Gastrocnemius medialis (tissue), 4 donors: Measurements from ENCODE around the gene AK5. TPM values are rescaled to one million over a fixed set of nuclear protein-coding genes. Genes with fewer than 3 reads are reported as not detected.

Source experiments
- ATAC-seq, 2 donors: fragments of 150-250 bp; one replicate each; pipeline ENCODE4 v1.9.1; 2016
- DNase-seq, 2 donors: peaks; one replicate each; pipeline ENCODE4 v3.0.0-alpha.2; 2019
- H3K27ac ChIP-seq, 4 donors: fragments of 200-600 bp; sonication (generic); 1 replicate in 1 of 4; 2 replicates in 3 of 4; pipeline ENCODE4 v1.5.1; 2016 to 2018; ENCODE audit warnings: mild to moderate bottlenecking in 2 of 4, moderate library complexity in 1 of 4
- H3K27me3 ChIP-seq, 3 donors: fragments of 200-600 bp; sonication (generic) in 2 of 3; 1 replicate in 1 of 3; 2 replicates in 2 of 3; pipeline versions ENCODE4 v1.5.1 to v1.6.0; 2016 to 2019; ENCODE audit warnings: mild to moderate bottlenecking in 1 of 3, moderate library complexity in 1 of 3
- H3K36me3 ChIP-seq, 2 donors: fragments of 200-600 bp; sonication (generic) in 1 of 2; one replicate each; pipeline ENCODE4 v1.5.1; 2017 to 2018
- H3K4me1 ChIP-seq, 2 donors: fragments of 200-600 bp; sonication (generic) in 1 of 2; one replicate each; pipeline ENCODE4 v1.5.1; 2016 to 2017; ENCODE audit warnings: mild to moderate bottlenecking in 2 of 2
- H3K4me3 ChIP-seq, 4 donors: fragments of 200-600 bp; sonication (generic) in 3 of 4; 1 replicate in 1 of 4; 2 replicates in 3 of 4; pipeline ENCODE4 v1.5.1; 2016 to 2019; ENCODE audit warnings: mild to moderate bottlenecking in 2 of 4
- H3K9me3 ChIP-seq, 3 donors: fragments of 200-600 bp; sonication (generic) in 2 of 3; 1 replicate in 1 of 3; 2 replicates in 2 of 3; pipeline ENCODE4 v1.5.1; 2016 to 2019
- POLR2A ChIP-seq, 2 donors: fragments of 450-650 bp; IDR thresholded peaks; one replicate each; pipeline ENCODE4 v1.6.1; 2017; ENCODE audit warnings: antibody characterized with exemption in 2 of 2, mild to moderate bottlenecking in 2 of 2, moderate library complexity in 2 of 2
- in situ Hi-C, 4 donors: fragments of 200-750 bp; cut with MboI; loops; one replicate each; pipeline versions ENCODE4 v1.15.0 to v1.8.0; 2017; ENCODE audit warnings: low sequenced_read_pairs in 4 of 4
- intact Hi-C: fragments of 100-400 bp; cut with DNase I; formaldehyde crosslinking; loops from one replicate; pipeline ENCODE4 v1.15.1; 2023; ENCODE audit warnings: low total_unique reads
- total RNA-seq, 4 donors: library from RNA; depleted of rRNA; stranded (reverse); fragments of >200 nt; gene quantifications; one replicate each; pipeline versions ENCODE4 v1.1.0 to v1.2.3, GENCODE V29; 2016
- TF ChIP-seq, protein P1 (sequence below), 5 experiments: fragments of 450-650 bp in 3 of 5; fragments of 200-600 bp in 2 of 5; sonication (generic) in 2 of 5; IDR thresholded peaks in 4 of 5; conservative IDR thresholded peaks in 1 of 5; 1 replicate in 4 of 5; 2 replicates in 1 of 5; pipeline ENCODE4 v1.5.1; 2016 to 2019; ENCODE audit warnings: antibody characterized with exemption in 5 of 5, mild to moderate bottlenecking in 3 of 5, moderate library complexity in 3 of 5

AK5 gene
- total RNA-seq, 4 donors from 2014 or later: 0.07 to 1.8 TPM; not detected in 2

DNA sequence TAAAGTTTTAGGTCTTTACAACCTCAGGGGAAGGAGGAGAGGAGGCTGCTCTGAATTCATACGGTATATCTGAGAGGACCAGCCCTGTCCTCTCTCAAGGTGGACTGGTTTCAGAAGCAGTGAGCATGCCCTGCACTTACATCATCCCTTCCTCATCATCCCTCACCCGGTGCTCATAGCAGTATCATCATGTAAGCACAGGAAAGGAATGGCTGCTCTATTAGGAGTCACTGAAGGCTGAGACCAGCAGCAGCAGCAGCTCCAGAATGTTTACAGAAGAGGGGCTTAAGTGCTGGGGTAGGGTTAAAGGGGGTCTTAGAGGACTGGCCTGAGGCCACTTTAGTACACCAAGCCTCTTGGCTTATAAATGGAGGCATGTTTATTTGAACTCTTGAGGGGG, 185.9 kb downstream of the AK5 start:
- no peak overlapping the region for H3K4me3 ChIP-seq
- ATAC-seq: no peak
- in situ Hi-C loops: no loop called here
- DNase-seq: no peak
- H3K9me3 ChIP-seq: no peaks in the 10 kb centered on the region
- intact Hi-C loops: no loop called here
- no peaks in the 10 kb centered on the region for H3K27me3 ChIP-seq
- no peaks in the 10 kb centered on the region for H3K4me1 ChIP-seq
- no peak for TF ChIP-seq POLR2A (IDR thresholded peaks at IDR 0.05)
- TF ChIP-seq, protein P1, sequence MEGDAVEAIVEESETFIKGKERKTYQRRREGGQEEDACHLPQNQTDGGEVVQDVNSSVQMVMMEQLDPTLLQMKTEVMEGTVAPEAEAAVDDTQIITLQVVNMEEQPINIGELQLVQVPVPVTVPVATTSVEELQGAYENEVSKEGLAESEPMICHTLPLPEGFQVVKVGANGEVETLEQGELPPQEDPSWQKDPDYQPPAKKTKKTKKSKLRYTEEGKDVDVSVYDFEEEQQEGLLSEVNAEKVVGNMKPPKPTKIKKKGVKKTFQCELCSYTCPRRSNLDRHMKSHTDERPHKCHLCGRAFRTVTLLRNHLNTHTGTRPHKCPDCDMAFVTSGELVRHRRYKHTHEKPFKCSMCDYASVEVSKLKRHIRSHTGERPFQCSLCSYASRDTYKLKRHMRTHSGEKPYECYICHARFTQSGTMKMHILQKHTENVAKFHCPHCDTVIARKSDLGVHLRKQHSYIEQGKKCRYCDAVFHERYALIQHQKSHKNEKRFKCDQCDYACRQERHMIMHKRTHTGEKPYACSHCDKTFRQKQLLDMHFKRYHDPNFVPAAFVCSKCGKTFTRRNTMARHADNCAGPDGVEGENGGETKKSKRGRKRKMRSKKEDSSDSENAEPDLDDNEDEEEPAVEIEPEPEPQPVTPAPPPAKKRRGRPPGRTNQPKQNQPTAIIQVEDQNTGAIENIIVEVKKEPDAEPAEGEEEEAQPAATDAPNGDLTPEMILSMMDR (IDR thresholded peaks at IDR 0.05 in 4 of 5, conservative IDR thresholded peaks at IDR 0.05 in 1 of 5): no peak
- H3K27ac ChIP-seq: no peak overlapping the region
- no peaks in the 10 kb centered on the region for H3K36me3 ChIP-seq

DNA sequence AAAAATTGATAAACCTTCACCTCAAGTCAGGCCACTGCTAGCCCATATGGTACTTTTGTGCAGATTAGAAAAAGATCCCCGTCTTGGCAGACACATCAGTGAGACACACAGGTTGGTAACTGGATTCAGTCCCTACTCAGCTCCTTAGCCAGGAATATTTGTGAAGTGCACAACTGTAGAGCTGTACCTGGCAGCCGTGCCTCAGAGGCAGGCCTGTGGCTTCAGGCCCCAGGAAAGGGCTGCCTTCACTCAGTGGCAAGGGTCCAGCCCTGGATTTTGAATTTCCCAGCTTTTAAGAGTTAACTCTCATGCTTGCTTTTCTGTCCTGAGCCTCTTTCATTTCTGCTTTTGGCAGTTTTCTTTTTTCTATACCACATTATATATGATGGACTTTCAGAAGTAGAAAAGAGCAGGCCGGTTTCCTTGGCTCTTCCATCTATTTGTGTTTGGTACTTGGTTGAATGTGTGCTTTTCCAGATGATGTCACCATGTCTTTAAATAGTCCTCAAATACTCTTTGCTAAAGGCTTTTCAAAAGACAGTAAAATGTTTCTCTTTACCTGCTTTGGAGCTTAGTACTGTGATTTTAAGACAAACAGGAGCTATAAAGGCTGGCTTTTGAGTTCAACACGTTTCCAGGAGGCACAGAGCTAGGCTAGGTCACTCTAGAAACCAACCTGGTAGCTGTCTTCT, 186.6 kb downstream of the AK5 start:
- ATAC-seq (no peak), DNase-seq (no peak)
- Histone ChIP-seq H3K36me3 (no peaks in the 10 kb centered on the region), H3K9me3 (no peaks in the 10 kb centered on the region), H3K27ac (no peak overlapping the region), H3K27me3 (no peaks in the 10 kb centered on the region), H3K4me3 (no peak overlapping the region), H3K4me1 (no peaks in the 10 kb centered on the region)
- intact Hi-C loops (no loop called here), in situ Hi-C loops (no loop called here)
- TF ChIP-seq, protein P1 (IDR thresholded peaks at IDR 0.05 in 4 of 5, conservative IDR thresholded peaks at IDR 0.05 in 1 of 5): no peak
- no peak for TF ChIP-seq POLR2A (IDR thresholded peaks at IDR 0.05)

DNA sequence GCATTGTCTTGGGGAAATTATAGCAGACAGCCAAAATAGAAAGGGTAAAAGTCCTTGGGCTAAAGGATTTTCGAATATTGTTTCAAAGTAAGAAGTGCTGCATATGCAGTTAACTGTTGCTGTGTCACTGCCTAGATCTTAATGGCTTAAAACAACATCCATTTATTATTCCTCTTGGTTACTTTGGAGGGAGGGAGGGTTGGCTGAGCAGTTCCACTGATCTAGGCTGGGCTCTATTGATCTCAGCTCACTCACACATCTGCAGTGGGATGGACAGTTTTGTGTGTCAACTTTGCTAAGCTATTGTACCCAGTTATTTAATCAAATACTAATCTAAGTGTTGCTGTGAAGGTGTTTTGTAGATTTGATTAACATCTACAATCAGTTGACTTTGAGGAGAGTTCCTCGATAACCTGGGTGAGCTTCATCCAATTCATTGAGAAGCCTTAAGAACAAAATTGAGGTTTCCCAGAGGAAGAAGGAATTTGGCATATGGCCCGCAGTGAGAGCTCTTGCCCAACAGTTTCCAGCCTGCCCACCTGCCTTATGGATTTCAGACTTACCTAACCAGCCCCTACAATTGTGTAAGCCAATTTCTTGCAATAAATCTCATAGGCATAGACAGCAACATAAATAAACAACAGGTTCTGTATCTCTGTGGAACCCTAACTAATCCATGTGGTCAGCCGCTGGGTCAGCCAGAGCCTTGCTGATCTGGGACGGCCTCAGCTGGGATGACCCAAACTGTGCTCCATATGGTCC, 187.3 kb downstream of the AK5 start:
- Histone ChIP-seq H3K27ac (no peak overlapping the region), H3K27me3 (no peaks in the 10 kb centered on the region), H3K4me3 (no peak overlapping the region), H3K36me3 (no peaks in the 10 kb centered on the region), H3K9me3 (no peaks in the 10 kb centered on the region), H3K4me1 (no peaks in the 10 kb centered on the region)
- ATAC-seq: no peak
- intact Hi-C loops (no loop called here), in situ Hi-C loops (no loop called here)
- no peak for TF ChIP-seq POLR2A (IDR thresholded peaks at IDR 0.05)
- TF ChIP-seq, protein P1 (IDR thresholded peaks at IDR 0.05 in 4 of 5, conservative IDR thresholded peaks at IDR 0.05 in 1 of 5): no peak
- DNase-seq: no peak

DNA sequence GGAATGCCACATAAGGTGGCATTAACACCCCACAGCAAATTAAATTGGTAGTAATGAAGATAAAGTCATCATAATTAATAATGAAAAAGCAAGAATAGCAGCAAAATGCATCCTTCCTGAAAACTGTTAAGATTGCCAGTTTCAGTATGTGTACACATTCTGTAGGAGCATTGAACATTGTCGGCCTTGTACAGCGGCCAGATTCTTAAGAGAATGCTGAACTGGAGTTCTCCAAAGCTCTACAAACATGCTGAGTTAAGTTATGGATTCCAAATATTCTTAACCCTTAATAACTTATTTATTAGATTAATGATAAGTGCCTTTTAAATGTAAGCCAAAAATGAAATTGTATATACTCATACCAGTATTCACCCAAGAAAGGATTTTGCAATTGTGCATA, 189.9 kb downstream of the AK5 start:
- no peak overlapping the region for H3K4me3 ChIP-seq
- H3K9me3 ChIP-seq: no peaks in the 10 kb centered on the region
- H3K36me3 ChIP-seq: no peaks in the 10 kb centered on the region
- H3K27ac ChIP-seq: no peak overlapping the region
- H3K4me1 ChIP-seq: no peaks in the 10 kb centered on the region
- TF ChIP-seq, protein P1 (IDR thresholded peaks at IDR 0.05 in 4 of 5, conservative IDR thresholded peaks at IDR 0.05 in 1 of 5): no peak
- TF ChIP-seq POLR2A (IDR thresholded peaks at IDR 0.05): no peak
- DNase-seq: no peak
- intact Hi-C loops (no loop called here), in situ Hi-C loops (no loop called here)
- no peak for ATAC-seq
- H3K27me3 ChIP-seq: no peaks in the 10 kb centered on the region
